OCI-LY1 (cell line): Measurements from ENCODE around the gene IGSF3.

Experiments used
- H2AFZ ChIP-seq: fragments of 200-600 bp; sonication (generic), shearing (Covaris generic); 2 replicates; pipeline ENCODE4 v1.6.0; 2014; ENCODE audit warnings: antibody characterized with exemption, mild to moderate bottlenecking, low read length
- H3F3A ChIP-seq: fragments of 200-600 bp; sonication (generic), shearing (Covaris generic); 2 replicates; pipeline ENCODE4 v1.6.0; 2014; ENCODE audit warnings: mild to moderate bottlenecking, antibody characterized with exemption, low read length, moderate library complexity; ENCODE audit not compliant: insufficient read depth
- H3K27ac ChIP-seq: fragments of 200-600 bp; sonication (generic); 2 replicates; pipeline ENCODE4 v1.5.1; 2014; ENCODE audit warnings: low read length, mixed run types, mild to moderate bottlenecking, low read depth; ENCODE audit not compliant: poor library complexity, severe bottlenecking
- H3K27me3 ChIP-seq: fragments of 200-600 bp; sonication (generic); 2 replicates; pipeline ENCODE4 v1.6.0; 2014; ENCODE audit warnings: antibody characterized with exemption, mild to moderate bottlenecking, low read length, moderate library complexity; ENCODE audit not compliant: insufficient read depth
- H3K36me3 ChIP-seq: fragments of 200-600 bp; sonication (generic); 2 replicates; pipeline ENCODE4 v1.6.1; 2014; ENCODE audit warnings: mild to moderate bottlenecking, antibody characterized with exemption, low read length, moderate library complexity, mixed read lengths; ENCODE audit not compliant: insufficient read depth
- H3K4me1 ChIP-seq: fragments of 200-600 bp; sonication (generic); 2 replicates; pipeline ENCODE4 v1.5.1; 2014; ENCODE audit warnings: mild to moderate bottlenecking, low read length, moderate library complexity; ENCODE audit not compliant: insufficient read depth, severe bottlenecking
- H3K4me2 ChIP-seq: fragments of 200-600 bp; sonication (generic), shearing (Covaris generic); 2 replicates; pipeline ENCODE4 v1.6.1; 2014; ENCODE audit warnings: low read length
- H3K4me3 ChIP-seq: fragments of 200-600 bp; sonication (generic); 2 replicates; pipeline ENCODE4 v1.5.1; 2014; ENCODE audit warnings: low read length, low read depth, mild to moderate bottlenecking, mixed read lengths; ENCODE audit not compliant: poor library complexity, severe bottlenecking
- H3K79me2 ChIP-seq: fragments of 200-600 bp; shearing (Covaris generic); 2 replicates; pipeline ENCODE4 v1.6.1; 2016; ENCODE audit warnings: mixed run types, low read length, mixed read lengths; ENCODE audit not compliant: insufficient read depth
- H3K9ac ChIP-seq: fragments of 200-600 bp; sonication (generic), shearing (Covaris generic); 2 replicates; pipeline ENCODE4 v1.6.1; 2014; ENCODE audit warnings: mild to moderate bottlenecking, low read length, mixed read lengths
- H3K9me2 ChIP-seq: fragments of 200-600 bp; sonication (generic), shearing (Covaris generic); 2 replicates; pipeline ENCODE4 v1.6.1; 2014; ENCODE audit warnings: low read depth, mild to moderate bottlenecking, low read length, mixed read lengths
- H3K9me3 ChIP-seq: fragments of 200-600 bp; shearing (Covaris generic); 2 replicates; pipeline ENCODE4 v1.6.1; 2014; ENCODE audit warnings: low read length, mixed read lengths
- H4K20me1 ChIP-seq: fragments of 200-600 bp; sonication (generic), shearing (Covaris generic); 2 replicates; pipeline ENCODE4 v1.6.0; 2016; ENCODE audit warnings: mild to moderate bottlenecking, low read length; ENCODE audit not compliant: insufficient read depth
- CTCF ChIP-seq: fragments of 200-600 bp; sonication (generic), shearing (Covaris generic); IDR thresholded peaks from 2 replicates; pipeline ENCODE4 v1.5.1; 2017; ENCODE audit warnings: mild to moderate bottlenecking, antibody characterized with exemption, low read length, moderate library complexity, mixed read lengths
- EZH2 ChIP-seq: fragments of 200-600 bp; sonication (generic), shearing (Covaris generic); IDR thresholded peaks from 2 replicates; pipeline ENCODE4 v1.8.0; 2017; ENCODE audit warnings: borderline replicate concordance, mixed run types, mild to moderate bottlenecking, antibody characterized with exemption, low read length, moderate library complexity, mixed read lengths

IGSF3 gene

GRCh38 chr1:116666187-116667077 is 1.1 kb downstream of the IGSF3 start:
- H3K79me2 ChIP-seq: no peaks in the 10 kb centered on the region
- no peaks in the 10 kb centered on the region for H3K9me2 ChIP-seq
- H3K4me1 ChIP-seq: peaks cover 7% of the 10 kb centered on the region
- no peak overlapping the region for H3K9ac ChIP-seq
- no peaks in the 10 kb centered on the region for H4K20me1 ChIP-seq
- no peak overlapping the region for H3K27ac ChIP-seq
- no peaks in the 10 kb centered on the region for H3K9me3 ChIP-seq
- no peak overlapping the region for H2AFZ ChIP-seq
- H3K27me3 ChIP-seq: no peaks in the 10 kb centered on the region; the same call in 1 of the 2 replicates
- peak overlapping the region; percentile 50 for H3K4me3 ChIP-seq
- TF ChIP-seq CTCF: no peak
- no peak for TF ChIP-seq EZH2
- H3K36me3 ChIP-seq: no peaks in the 10 kb centered on the region
- H3F3A ChIP-seq: no peaks in the 10 kb centered on the region
- H3K4me2 ChIP-seq: peak overlapping the region; percentile 71; the same call in 1 of the 2 replicates

DNA sequence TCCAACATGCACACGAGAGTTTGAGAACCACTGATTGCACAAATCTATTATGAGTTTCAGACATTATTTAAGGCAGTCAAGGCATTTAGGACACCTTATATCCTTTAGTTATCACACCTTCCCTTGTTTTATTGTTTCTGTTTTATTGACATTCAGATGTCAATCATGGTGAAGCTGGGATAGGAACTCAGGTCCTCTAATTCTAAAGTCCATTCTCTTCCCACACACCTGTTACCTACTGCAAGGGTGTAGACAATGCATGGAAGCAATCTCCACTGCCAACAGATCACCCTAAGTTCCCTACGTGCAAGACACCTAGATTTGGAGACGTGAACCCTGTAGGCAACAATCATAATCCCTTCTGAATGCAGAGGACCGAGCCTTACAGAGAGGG is 2.6 kb downstream of the IGSF3 start:
- Histone ChIP-seq H2AFZ (no peak overlapping the region), H3K36me3 (no peaks in the 10 kb centered on the region), H3K27ac (no peak overlapping the region), H3F3A (no peaks in the 10 kb centered on the region), H3K4me1 (peaks cover 7% of the 10 kb centered on the region), H3K27me3 (no peaks in the 10 kb centered on the region; the same call in 1 of the 2 replicates), H3K9ac (no peak overlapping the region), H4K20me1 (no peaks in the 10 kb centered on the region), H3K9me2 (no peaks in the 10 kb centered on the region), H3K9me3 (no peaks in the 10 kb centered on the region), H3K4me3 (no peak overlapping the region), H3K4me2 (no peak overlapping the region), H3K79me2 (no peaks in the 10 kb centered on the region)
- TF ChIP-seq CTCF: no peak
- no peak for TF ChIP-seq EZH2

DNA sequence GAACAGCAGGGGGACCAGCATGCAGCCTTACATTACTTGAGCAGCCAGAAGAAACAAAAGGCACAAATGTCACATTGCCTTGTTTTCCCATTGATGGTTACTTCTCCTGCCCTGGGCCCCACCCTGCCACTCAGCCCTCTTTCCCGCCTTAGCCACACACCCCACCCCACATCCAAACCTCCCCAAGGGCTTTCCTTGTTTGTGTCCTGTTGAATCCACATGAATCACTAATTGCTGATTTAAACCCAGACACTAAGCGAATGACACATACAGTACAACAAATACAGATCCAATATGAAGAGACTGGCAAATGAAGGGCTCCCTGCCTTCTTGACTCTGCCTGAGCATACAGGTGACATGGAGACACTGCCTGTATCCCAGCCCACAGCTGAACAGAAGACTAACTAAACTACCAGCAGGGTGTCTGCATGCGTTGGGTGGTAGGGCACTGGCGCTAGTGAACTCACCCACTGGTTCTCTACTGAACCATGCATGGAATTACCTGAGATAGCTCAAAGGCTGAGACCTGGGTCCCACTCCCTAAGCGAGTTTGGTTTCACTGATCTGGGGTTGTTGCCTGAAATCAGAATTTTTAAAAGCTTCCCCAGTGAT is 3.1 kb downstream of the IGSF3 start:
- H3K36me3 ChIP-seq: no peaks in the 10 kb centered on the region
- no peaks in the 10 kb centered on the region for H3F3A ChIP-seq
- no peaks in the 10 kb centered on the region for H3K9me3 ChIP-seq
- H3K27me3 ChIP-seq: no peaks in the 10 kb centered on the region; the same call in 1 of the 2 replicates
- no peak for TF ChIP-seq CTCF
- H3K9ac ChIP-seq: no peak overlapping the region
- H2AFZ ChIP-seq: no peak overlapping the region
- no peaks in the 10 kb centered on the region for H3K9me2 ChIP-seq
- no peak overlapping the region for H3K4me2 ChIP-seq
- H3K79me2 ChIP-seq: no peaks in the 10 kb centered on the region
- H3K27ac ChIP-seq: no peak overlapping the region
- no peak overlapping the region for H3K4me3 ChIP-seq
- H4K20me1 ChIP-seq: no peaks in the 10 kb centered on the region
- peaks cover 7% of the 10 kb centered on the region for H3K4me1 ChIP-seq
